Progenitor cell of endocrine pancreas (in vitro differentiated cells): ENCODE results near the gene ZFHX3. TPM values are rescaled to one million over a fixed set of nuclear protein-coding genes. Genes with fewer than 3 reads are reported as not detected.
A peak's percentile ranks its signal among the peaks of the same experiment; 100 is the strongest.

Experiments
- DNase-seq: peaks from one replicate; pipeline ENCODE4 v3.0.0; 2021; ENCODE audit warnings: low spot score; ENCODE audit not compliant: unreplicated experiment
- H3K27ac Mint-ChIP-seq: 2 replicates; pipeline ENCODE4 v1.8.0; 2021; ENCODE audit warnings: mild to moderate bottlenecking, moderate library complexity, mixed read lengths
- H3K27me3 Mint-ChIP-seq: 2 replicates; pipeline ENCODE4 v1.8.0; 2021; ENCODE audit warnings: mixed read lengths
- H3K36me3 Mint-ChIP-seq: 2 replicates; pipeline ENCODE4 v1.8.0; 2022; ENCODE audit warnings: mixed read lengths; ENCODE audit not compliant: insufficient read depth
- H3K4me1 Mint-ChIP-seq: 2 replicates; pipeline ENCODE4 v1.8.0; 2021; ENCODE audit warnings: low read depth, mixed read lengths
- H3K4me3 Mint-ChIP-seq: 2 replicates; pipeline ENCODE4 v1.8.0; 2021; ENCODE audit warnings: low read depth, mild to moderate bottlenecking, moderate library complexity, mixed read lengths
- H3K9me3 Mint-ChIP-seq: 2 replicates; pipeline ENCODE4 v1.8.0; 2021; ENCODE audit warnings: low read depth, mixed read lengths
- total RNA-seq: library from RNA; stranded (reverse); gene quantifications from 2 replicates; pipeline ENCODE4 v1.2.1, GENCODE V29; 2021
- TF ChIP-seq, protein P1 (sequence below): fragments of 200-600 bp; sonication (generic); IDR thresholded peaks from one replicate; pipeline ENCODE4 v1.5.0; 2021; ENCODE audit warnings: antibody characterized with exemption, mild to moderate bottlenecking; ENCODE audit not compliant: unreplicated experiment

ZFHX3 gene
- total RNA-seq, 1 donor from 2014 or later: 54.0 TPM

- Mint-ChIP-seq H3K4me3 (no peak overlapping the region), H3K9me3 (no peaks in the 10 kb centered on the region), H3K27me3 (no peaks in the 10 kb centered on the region), H3K36me3 (peaks cover 13% of the 10 kb centered on the region), H3K27ac (peak overlapping the region; percentile 85), H3K4me1 (peaks cover 23% of the 10 kb centered on the region)
- TF ChIP-seq, protein P1, sequence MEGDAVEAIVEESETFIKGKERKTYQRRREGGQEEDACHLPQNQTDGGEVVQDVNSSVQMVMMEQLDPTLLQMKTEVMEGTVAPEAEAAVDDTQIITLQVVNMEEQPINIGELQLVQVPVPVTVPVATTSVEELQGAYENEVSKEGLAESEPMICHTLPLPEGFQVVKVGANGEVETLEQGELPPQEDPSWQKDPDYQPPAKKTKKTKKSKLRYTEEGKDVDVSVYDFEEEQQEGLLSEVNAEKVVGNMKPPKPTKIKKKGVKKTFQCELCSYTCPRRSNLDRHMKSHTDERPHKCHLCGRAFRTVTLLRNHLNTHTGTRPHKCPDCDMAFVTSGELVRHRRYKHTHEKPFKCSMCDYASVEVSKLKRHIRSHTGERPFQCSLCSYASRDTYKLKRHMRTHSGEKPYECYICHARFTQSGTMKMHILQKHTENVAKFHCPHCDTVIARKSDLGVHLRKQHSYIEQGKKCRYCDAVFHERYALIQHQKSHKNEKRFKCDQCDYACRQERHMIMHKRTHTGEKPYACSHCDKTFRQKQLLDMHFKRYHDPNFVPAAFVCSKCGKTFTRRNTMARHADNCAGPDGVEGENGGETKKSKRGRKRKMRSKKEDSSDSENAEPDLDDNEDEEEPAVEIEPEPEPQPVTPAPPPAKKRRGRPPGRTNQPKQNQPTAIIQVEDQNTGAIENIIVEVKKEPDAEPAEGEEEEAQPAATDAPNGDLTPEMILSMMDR: no peak
- no peak for DNase-seq
Measured at GRCh38 chr16:72838586-72838910, 209.4 kb downstream of the ZFHX3 start.

DNA sequence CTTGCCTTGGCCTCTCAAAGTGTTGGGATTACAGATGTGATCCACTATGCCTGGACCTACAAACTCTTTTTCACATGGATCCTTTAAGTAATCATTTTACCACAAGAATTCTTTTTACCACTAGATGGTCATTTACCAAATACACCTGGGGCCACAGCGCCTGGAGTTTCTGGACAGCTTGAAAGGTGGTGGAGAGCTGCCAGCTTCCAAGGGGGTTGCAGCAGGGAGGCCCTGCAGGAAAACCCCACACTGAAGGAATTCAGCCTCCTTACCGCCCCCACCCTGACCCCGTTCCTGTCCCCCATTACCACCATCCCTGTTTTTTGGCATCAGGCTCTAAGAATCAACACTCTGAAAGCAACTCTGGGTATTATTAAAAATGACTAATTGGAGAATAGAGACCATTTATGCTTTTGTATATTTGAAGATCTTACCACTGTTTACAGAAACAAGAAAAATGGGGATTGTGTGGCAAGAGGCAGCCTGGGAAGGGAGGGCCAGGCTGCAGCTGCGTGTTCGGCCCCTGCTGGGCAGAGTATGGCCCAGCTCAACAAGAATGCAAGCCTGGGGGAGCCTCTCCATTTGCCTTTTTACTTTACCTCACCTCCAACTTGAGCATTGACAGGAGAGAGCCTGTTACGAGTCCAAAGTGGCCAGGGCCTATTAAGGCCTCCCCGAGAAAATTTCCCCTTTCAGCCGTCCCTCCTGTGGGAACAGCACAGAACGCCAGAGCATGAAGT is 209.9 kb downstream of the ZFHX3 start:
- Mint-ChIP-seq H3K27ac (peak overlapping the region; percentile 85), H3K4me1 (peaks cover 23% of the 10 kb centered on the region), H3K27me3 (no peaks in the 10 kb centered on the region), H3K4me3 (no peak overlapping the region), H3K9me3 (no peaks in the 10 kb centered on the region), H3K36me3 (peaks cover 13% of the 10 kb centered on the region)
- TF ChIP-seq, protein P1: no peak
- DNase-seq: no peak

DNA sequence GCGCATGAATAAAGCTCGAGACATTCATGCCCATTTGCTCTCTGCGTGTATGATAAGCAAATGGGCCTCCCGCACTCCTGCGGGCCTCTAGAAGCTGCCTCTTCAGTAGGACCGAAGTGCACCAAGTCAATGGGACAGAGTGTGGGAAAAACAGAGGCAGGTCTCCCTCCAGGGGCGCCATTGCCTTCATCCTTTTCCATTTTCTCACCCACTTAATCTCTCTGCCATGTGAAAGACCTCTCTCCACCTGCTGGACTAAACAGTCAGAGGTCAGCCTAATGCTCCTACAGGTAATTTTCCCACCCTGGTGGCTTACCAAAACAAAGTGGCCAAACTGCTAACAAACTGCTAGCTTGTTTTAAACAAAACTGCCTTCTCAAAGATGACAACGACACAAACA is 210.9 kb downstream of the ZFHX3 start:
- TF ChIP-seq, protein P1: peak; percentile 36
- H3K4me1 Mint-ChIP-seq: peaks cover 25% of the 10 kb centered on the region

GRCh38 chr16:72836181-72836580 is 211.7 kb downstream of the ZFHX3 start:
- peaks cover 14% of the 10 kb centered on the region for H3K36me3 Mint-ChIP-seq
- no peaks in the 10 kb centered on the region for H3K9me3 Mint-ChIP-seq
- TF ChIP-seq, protein P1: no peak
- no peaks in the 10 kb centered on the region for H3K27me3 Mint-ChIP-seq
- no peak overlapping the region for H3K27ac Mint-ChIP-seq
- no peak overlapping the region for H3K4me3 Mint-ChIP-seq
- H3K4me1 Mint-ChIP-seq: peaks cover 22% of the 10 kb centered on the region
- no peak for DNase-seq

More for the DNA sequence above, 210.9 kb downstream of the ZFHX3 start:
- Mint-ChIP-seq H3K9me3 (no peaks in the 10 kb centered on the region), H3K4me3 (no peak overlapping the region), H3K27me3 (no peaks in the 10 kb centered on the region), H3K27ac (no peak overlapping the region), H3K36me3 (peaks cover 13% of the 10 kb centered on the region)
- no peak for DNase-seq

DNA sequence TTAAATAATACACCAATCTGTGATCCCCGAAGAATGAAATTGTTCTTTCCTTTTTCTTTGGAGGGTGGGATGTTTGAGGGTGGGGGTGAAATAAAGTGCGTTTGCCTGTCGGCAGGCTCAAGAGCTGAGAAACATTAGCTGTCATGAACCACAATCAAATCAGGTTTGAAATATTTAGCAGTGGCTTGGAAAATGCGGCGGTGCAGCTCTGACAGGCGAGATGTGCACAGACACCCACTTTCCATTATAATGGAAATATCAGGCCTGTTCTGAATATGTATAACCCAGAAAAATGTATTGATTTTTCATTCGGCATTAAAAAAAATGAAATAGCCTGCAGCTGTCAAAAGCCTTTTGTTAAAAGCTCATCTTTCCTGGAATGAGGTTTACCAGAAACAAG is 212.8 kb downstream of the ZFHX3 start:
- TF ChIP-seq, protein P1: no peak
- no peaks in the 10 kb centered on the region for H3K27me3 Mint-ChIP-seq
- no peak overlapping the region for H3K27ac Mint-ChIP-seq
- H3K4me3 Mint-ChIP-seq: no peak overlapping the region
- peaks cover 16% of the 10 kb centered on the region for H3K36me3 Mint-ChIP-seq
- H3K9me3 Mint-ChIP-seq: no peaks in the 10 kb centered on the region
- peaks cover 16% of the 10 kb centered on the region for H3K4me1 Mint-ChIP-seq
- DNase-seq: no peak
